Anterior cingulate cortex (tissue), 58 donors: Measurements from ENCODE around the gene KIAA0825.

Experiments
- DNase-seq, 58 donors: peaks; one replicate each; lab custom pipeline; 2025; lab: John Stamatoyannopoulos, UW

KIAA0825 gene

GRCh38 chr5:94266170-94266569 is 352.2 kb downstream of the KIAA0825 start:
- DNase-seq = no peak

DNA sequence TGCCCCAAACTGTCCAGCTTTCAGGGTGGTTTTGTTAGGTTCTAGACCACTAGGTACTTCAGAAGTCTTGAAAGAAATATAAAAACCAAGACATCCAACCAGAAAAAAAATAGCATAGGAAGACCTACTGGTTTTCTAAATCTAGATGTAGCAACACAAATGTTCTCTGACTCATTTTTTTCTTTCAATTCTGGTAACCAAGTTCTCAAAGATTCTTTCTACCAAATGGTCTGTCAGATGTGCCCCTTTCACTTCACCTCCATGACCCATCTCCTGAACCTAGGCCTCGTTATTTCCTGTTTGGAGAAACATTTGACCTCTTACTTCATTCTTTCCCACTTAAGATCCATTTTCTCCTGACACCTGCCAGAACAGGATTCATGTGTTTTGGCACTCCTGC is 355.3 kb downstream of the KIAA0825 start:
- DNase-seq = no peak

DNA sequence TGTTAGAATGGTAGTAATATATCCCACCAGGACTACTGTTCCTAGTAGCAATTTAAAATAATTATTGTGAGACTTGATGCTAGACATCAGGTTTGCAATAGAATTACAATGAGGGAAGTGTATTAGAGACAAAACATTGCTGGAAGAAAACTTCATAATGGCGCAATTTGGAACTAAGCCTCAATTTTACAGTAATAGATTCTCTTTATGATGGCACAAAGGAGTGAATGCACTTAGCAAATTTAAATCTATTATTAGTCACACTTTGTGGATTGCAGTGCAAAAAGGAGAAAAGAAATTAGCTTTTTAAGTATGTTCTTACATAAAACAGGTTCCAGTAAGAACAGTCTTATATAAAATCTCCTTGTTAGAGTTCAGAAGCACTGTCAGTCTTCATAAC is 358.3 kb downstream of the KIAA0825 start:
- DNase-seq = no peak

DNA sequence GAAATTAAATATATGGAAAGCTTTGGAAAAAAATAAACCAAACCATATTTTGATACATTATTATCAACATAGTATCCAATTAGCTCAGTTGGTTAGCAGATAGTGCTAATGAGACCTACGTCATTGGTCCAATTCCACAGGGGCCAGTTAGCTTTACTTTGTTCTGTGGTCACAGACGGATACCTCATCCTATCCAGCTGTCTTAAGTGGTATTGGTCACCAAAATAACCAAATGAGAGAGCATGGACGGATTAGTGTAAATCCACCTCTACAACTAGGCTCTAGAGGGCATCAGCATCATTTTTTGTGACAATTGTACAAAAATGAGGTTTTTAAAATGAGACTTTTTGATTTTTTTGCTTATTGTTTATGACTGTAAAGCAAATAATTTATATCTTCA is 364.2 kb downstream of the KIAA0825 start:
- DNase-seq = no peak

DNA sequence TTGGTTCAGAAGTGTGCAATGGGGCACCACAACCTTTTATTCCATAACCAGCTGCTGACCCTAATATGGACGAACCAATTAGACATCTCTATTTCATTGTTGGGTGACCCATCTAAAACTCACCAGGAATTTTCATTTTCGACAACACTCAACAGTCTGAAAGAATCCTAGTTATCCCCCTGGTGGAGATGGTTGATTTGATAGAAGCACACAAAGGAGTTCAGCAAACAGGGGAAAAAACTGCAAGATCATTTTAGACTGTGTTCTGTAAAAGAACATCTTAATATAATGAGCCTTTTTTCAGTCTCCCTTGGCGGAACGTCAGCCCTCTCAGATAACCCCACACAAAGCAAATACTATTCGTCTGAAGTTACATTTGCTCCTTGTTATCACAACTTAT is 367.4 kb downstream of the KIAA0825 start:
- no peak for DNase-seq

DNA sequence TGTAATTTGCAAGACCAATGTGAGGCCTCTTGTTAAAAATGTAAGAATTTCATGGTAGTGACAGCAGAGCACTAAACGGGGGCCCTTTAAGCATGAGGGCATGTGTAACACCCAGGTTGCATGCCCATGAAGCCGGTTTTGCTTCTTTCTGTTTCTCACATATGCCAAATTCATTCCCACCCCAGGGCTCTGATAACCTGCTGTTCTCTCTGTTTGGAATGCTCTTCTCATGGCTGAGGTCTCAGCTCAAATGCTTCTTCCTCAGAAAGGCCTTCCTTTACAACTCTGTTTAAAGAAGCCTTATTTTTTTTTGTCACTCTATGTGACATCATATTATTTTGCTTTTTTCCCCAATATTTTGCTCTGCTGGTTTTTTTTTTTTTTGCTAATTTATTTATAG is 369.0 kb downstream of the KIAA0825 start:
- DNase-seq = no peak

DNA sequence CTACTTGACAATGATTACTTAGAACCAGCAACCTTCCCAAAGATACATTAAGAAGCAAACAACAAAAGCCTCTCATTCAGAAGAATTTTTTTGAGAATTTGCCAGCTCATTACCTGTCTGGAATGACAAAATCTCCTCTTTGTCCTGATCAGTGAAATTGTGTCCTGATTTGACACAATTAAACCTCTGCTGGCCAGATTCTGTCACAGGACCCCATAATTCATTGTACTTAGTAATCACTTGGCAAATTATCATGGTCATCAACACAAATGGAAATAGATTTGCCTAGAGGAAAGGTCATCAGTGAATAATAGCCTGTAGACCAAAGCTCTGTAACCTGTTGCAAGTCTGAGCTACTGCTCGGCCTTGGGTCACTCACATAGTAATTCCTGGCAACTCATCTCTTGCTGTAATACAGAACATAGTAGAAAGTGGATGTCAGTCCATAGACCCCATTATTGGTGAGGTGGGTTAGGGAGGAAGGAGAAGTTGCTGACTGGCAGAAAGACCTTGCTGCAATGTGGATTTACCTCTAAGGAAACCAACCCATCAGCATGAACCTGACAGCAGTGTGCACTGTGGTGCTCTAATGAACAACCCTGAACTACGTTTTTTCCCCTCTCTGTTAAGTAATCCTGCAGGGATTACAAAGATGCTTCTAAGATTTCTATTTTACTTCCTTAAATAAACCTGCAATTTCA is 370.1 kb downstream of the KIAA0825 start:
- DNase-seq = no peak

GRCh38 chr5:94245608-94246007 is 372.8 kb downstream of the KIAA0825 start:
- no peak for DNase-seq

- DNase-seq = no peak
Measured at GRCh38 chr5:94244921-94245320, 373.5 kb downstream of the KIAA0825 start.

DNA sequence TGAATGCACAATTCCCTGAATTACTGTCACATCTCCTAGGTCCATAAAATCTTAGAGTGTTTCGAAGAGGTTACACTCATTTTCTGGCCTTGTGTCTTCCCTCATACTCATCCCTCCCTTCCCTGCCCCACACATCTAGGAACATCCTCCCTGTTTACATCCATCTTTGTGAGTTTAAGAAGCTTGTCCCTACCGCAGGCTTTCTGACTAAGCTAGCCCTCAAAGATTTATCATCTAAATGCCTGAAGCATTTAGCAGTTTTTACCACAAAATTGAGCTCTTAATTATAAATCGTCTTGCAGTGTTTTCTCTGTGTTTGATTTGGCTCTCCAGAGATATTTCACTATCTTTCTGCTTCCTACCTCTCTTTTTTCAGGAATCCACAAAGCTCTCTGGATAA is 374.8 kb downstream of the KIAA0825 start:
- no peak for DNase-seq

DNA sequence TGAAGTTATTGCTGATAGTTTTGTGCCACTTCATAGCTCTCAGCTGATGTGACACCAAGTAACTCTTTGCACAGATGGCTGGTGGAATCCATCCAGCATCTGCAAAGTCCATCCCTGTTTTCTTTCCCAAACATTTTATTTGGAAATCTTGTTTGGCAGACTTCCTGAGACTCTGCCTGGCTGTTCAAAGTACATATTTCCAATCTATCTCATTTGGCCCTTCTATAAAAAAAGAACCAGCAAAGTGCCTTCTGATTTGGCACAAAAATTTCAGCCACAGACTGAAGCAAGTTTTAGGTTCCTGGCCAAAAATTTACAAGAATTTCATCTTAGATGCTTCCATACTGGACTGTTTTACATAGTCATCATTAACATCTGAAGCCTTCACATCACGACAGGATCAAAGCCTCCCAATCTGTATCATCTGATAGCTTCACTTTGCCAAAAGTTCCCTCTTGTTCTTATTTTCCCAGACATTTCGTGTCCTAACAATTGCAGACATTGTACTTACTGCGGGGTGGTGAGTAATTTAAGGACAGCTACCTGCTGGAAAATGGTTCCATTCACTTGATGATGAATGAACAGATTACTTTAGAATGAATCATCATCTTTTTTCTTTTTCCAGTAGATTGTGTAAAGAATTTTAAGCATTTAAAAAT is 377.3 kb downstream of the KIAA0825 start:
- DNase-seq = peak in 6 of 58 donors; percentile 0 to 40 (median 2)

- no peak for DNase-seq
Measured at GRCh38 chr5:94240596-94240992, 377.8 kb downstream of the KIAA0825 start.

DNA sequence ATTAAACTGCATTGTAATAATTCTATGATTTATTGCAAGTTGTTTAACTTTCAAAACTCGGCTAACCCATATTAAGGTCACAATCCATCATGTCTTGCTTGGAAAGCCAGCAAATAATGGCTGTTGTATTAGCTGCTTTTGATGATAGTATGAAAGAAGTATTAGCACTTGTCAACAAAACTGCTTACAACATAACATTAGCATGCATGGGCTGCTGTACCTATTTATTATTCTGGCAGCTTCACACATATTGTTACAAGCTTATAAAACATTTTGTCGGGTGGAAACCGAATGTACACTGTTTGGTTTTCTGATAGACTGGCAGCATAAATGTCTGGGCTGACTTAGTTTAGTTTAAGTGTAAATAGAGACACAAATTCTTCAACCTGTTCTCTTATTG is 378.3 kb downstream of the KIAA0825 start:
- no peak for DNase-seq

DNA sequence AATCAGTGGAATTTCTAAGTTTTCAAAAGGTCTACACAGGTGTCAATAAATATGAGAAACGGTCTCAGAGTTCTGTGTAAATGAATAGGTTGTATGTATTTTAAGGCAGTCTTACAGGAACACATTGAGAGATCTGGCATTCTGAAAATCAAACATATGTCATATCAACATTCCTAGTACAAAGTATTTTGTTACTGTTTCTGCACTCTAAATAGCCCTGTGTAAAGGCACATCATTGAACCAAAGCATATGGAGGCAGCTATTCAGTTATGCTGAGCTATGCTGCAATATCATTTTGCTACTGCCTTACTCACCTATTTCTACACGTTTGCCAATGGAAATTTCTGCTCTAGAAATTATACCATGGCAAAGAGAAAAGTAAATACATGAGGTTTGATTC is 379.1 kb downstream of the KIAA0825 start:
- DNase-seq = peak in 1 of 58 donors; percentile 15

GRCh38 chr5:94234987-94235386 is 383.4 kb downstream of the KIAA0825 start:
- no peak for DNase-seq

GRCh38 chr5:94228791-94229190 is 389.6 kb downstream of the KIAA0825 start:
- DNase-seq = no peak

- DNase-seq = no peak
Measured at GRCh38 chr5:94223235-94223634, 395.2 kb downstream of the KIAA0825 start.

- no peak for DNase-seq
Measured at GRCh38 chr5:94218374-94218773, 400.0 kb downstream of the KIAA0825 start.

GRCh38 chr5:94217745-94218144 is 400.7 kb downstream of the KIAA0825 start:
- no peak for DNase-seq

GRCh38 chr5:94217216-94217615 is 401.2 kb downstream of the KIAA0825 start:
- DNase-seq = no peak

- DNase-seq = no peak
Measured at GRCh38 chr5:94212476-94212875, 405.9 kb downstream of the KIAA0825 start.

GRCh38 chr5:94209774-94210355 is 408.5 kb downstream of the KIAA0825 start:
- DNase-seq = no peak
